Measurements from ENCODE around the gene NCOR2.

GRCh38 chr12:124553862-124554428 is 13.5 kb downstream of the NCOR2 start:
- TF ChIP-seq CTCF (IDR thresholded peaks at IDR 0.05) (no peak), POLR2A (IDR thresholded peaks at IDR 0.05) (no peak)
